ENCODE measurements around the gene FBH1.

DNA sequence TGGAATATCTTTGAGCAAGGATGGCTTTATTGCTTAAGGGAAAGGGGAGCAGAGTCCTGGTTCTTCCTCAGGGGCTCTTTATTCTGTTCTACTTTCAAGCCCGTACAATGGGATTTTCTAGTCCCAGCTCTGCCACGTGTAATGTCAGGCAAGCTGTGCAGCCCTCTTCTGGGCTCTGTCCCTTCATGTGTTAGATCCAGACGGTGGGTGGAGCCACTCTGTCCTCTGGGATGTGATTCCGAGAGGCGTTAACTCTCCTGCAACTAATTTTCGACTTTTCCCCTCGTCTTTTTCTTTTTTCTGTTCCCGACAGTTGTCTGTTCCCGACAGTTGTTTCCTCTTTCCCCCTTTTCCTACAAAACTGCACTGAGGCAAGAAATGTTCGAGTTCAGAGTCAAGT lies 34.8 kb downstream of the FBH1 start:
- no peak for TF ChIP-seq EZH2 (IDR thresholded peaks at IDR 0.05; ENCODE audit: borderline replicate concordance, low read depth, low read length, severe bottlenecking)
- TF ChIP-seq, protein P1, sequence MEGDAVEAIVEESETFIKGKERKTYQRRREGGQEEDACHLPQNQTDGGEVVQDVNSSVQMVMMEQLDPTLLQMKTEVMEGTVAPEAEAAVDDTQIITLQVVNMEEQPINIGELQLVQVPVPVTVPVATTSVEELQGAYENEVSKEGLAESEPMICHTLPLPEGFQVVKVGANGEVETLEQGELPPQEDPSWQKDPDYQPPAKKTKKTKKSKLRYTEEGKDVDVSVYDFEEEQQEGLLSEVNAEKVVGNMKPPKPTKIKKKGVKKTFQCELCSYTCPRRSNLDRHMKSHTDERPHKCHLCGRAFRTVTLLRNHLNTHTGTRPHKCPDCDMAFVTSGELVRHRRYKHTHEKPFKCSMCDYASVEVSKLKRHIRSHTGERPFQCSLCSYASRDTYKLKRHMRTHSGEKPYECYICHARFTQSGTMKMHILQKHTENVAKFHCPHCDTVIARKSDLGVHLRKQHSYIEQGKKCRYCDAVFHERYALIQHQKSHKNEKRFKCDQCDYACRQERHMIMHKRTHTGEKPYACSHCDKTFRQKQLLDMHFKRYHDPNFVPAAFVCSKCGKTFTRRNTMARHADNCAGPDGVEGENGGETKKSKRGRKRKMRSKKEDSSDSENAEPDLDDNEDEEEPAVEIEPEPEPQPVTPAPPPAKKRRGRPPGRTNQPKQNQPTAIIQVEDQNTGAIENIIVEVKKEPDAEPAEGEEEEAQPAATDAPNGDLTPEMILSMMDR (IDR thresholded peaks at IDR 0.05; ENCODE audit: borderline replicate concordance, extremely low read depth, low read length, poor library complexity, severe bottlenecking) = no peak

Data from DND-41 (cell line).